Neural cell (in vitro differentiated cells): ENCODE measurements around the gene CROT. TPM values are rescaled to one million over a fixed set of nuclear protein-coding genes. Genes with fewer than 3 reads are reported as not detected.

Experiments
- H2AFZ ChIP-seq: fragments of 200-600, 300-800 bp; sonication (generic), shearing (Covaris generic); 2 replicates; pipeline ENCODE4 v1.6.0; 2014; ENCODE audit warnings: low read depth, mild to moderate bottlenecking, antibody characterized with exemption, low read length, moderate library complexity
- H3F3A ChIP-seq: fragments of 200-600 bp; shearing (Covaris generic); 2 replicates; pipeline ENCODE4 v1.6.1; 2016; ENCODE audit warnings: mild to moderate bottlenecking, moderate library complexity, mixed read lengths, antibody characterized with exemption, low read length; ENCODE audit not compliant: insufficient read depth, poor library complexity, severe bottlenecking
- H3K27ac ChIP-seq: fragments of 200-600, 300-800 bp; sonication (generic), shearing (Covaris generic); 2 replicates; pipeline ENCODE4 v1.5.1; 2014; ENCODE audit warnings: mild to moderate bottlenecking, low read length, moderate library complexity
- H3K27me3 ChIP-seq: fragments of 300-800, 200-600 bp; sonication (generic), shearing (Covaris generic); 2 replicates; pipeline ENCODE4 v1.6.0; 2014; ENCODE audit warnings: mild to moderate bottlenecking, low read depth, low read length, moderate library complexity; ENCODE audit not compliant: insufficient read depth
- H3K36me3 ChIP-seq: fragments of 300-800, 200-600 bp; sonication (generic), shearing (Covaris generic); 2 replicates; pipeline ENCODE4 v1.5.1; 2014; ENCODE audit warnings: mild to moderate bottlenecking, antibody characterized with exemption, low read length, moderate library complexity; ENCODE audit not compliant: insufficient read depth
- H3K4me2 ChIP-seq: fragments of 300-800, 200-600 bp; sonication (generic), shearing (Covaris generic); 2 replicates; pipeline ENCODE4 v1.6.0; 2014; ENCODE audit warnings: mild to moderate bottlenecking, low read length
- H3K4me3 ChIP-seq: fragments of 300-800, 200-600 bp; sonication (generic), shearing (Covaris generic); 2 replicates; pipeline ENCODE4 v1.5.1; 2014; ENCODE audit warnings: mild to moderate bottlenecking, low read length, moderate library complexity
- H3K79me2 ChIP-seq: fragments of 200-600 bp; shearing (Covaris generic); replicated peaks from 2 replicates; pipeline ENCODE4 v1.6.0; 2014; ENCODE audit warnings: mild to moderate bottlenecking, low read length, moderate library complexity; ENCODE audit not compliant: insufficient read depth
- H3K9ac ChIP-seq: fragments of 300-800, 200-600 bp; sonication (generic), shearing (Covaris generic); 2 replicates; pipeline ENCODE4 v1.6.1; 2016; ENCODE audit warnings: mild to moderate bottlenecking, low read length, mixed read lengths
- H3K9me2 ChIP-seq: fragments of 200-600 bp; shearing (Covaris generic); 2 replicates; pipeline ENCODE4 v1.6.1; 2016; ENCODE audit warnings: mild to moderate bottlenecking, low read length, mixed read lengths; ENCODE audit not compliant: insufficient read depth
- H3K9me3 ChIP-seq: fragments of 200-600, 300-800 bp; sonication (generic), shearing (Covaris generic); 2 replicates; pipeline ENCODE4 v1.6.1; 2016; ENCODE audit warnings: mild to moderate bottlenecking, mixed run types, low read length, moderate library complexity, mixed read lengths
- H4K20me1 ChIP-seq: fragments of 200-600 bp; shearing (Covaris generic); 2 replicates; pipeline ENCODE4 v1.6.1; 2016; ENCODE audit warnings: mild to moderate bottlenecking, mixed run types; ENCODE audit not compliant: insufficient read depth
- CTCF ChIP-seq: fragments of 450-650 bp; IDR thresholded peaks from 2 replicates; pipeline ENCODE4 v1.5.1; 2014; ENCODE audit warnings: antibody characterized with exemption, mild to moderate bottlenecking, moderate library complexity; ENCODE audit not compliant: poor library complexity, severe bottlenecking
- EP300 ChIP-seq: fragments of 450-650 bp; conservative IDR thresholded peaks from 2 replicates; pipeline ENCODE4 v1.6.1; 2014; ENCODE audit warnings: antibody characterized with exemption, mild to moderate bottlenecking, moderate library complexity; ENCODE audit not compliant: poor library complexity, severe bottlenecking
- EZH2 ChIP-seq: fragments of 200-600, 300-800 bp; shearing (Covaris generic), sonication (generic); IDR thresholded peaks from 2 replicates; pipeline ENCODE4 v1.6.1; 2014; ENCODE audit warnings: antibody characterized with exemption, low read length, borderline replicate concordance, mild to moderate bottlenecking; ENCODE audit not compliant: insufficient read depth, poor library complexity, severe bottlenecking
- MXI1 ChIP-seq: fragments of 450-650 bp; conservative IDR thresholded peaks from 2 replicates; pipeline ENCODE4 v1.6.1; 2014; ENCODE audit warnings: antibody characterized with exemption, mild to moderate bottlenecking; ENCODE audit not compliant: poor library complexity, severe bottlenecking
- POLR2AphosphoS5 ChIP-seq: IDR thresholded peaks from 2 replicates; pipeline ENCODE4 v1.6.1; 2012
- RAD21 ChIP-seq: fragments of 450-650 bp; conservative IDR thresholded peaks from 2 replicates; pipeline ENCODE4 v1.6.1; 2014; ENCODE audit warnings: antibody characterized with exemption, mild to moderate bottlenecking, moderate library complexity
- REST ChIP-seq: IDR thresholded peaks from 2 replicates; pipeline ENCODE4 v1.6.1; 2012; ENCODE audit warnings: borderline replicate concordance
- SMC3 ChIP-seq: fragments of 450-650 bp; conservative IDR thresholded peaks from 2 replicates; pipeline ENCODE4 v1.6.1; 2014; ENCODE audit warnings: antibody characterized with exemption, mild to moderate bottlenecking, moderate library complexity; ENCODE audit not compliant: poor library complexity
- TAF1 ChIP-seq: IDR thresholded peaks from 2 replicates; pipeline ENCODE4 v1.6.1; 2012; ENCODE audit warnings: low read depth
- polyA plus RNA-seq: library from polyadenylated mRNA; depleted of rRNA; stranded (reverse); fragments of >200 nt; gene quantifications from 2 replicates; pipeline ENCODE4 v1.2.3, GENCODE V29; 2014

The CROT gene
- polyA plus RNA-seq, 1 donor from 2014 or later = 20.6 TPM

- Histone ChIP-seq H3K9me3 (no peaks in the 10 kb centered on the region), H4K20me1 (no peaks in the 10 kb centered on the region), H3K27me3 (no peaks in the 10 kb centered on the region), H3K4me2 (no peak overlapping the region), H3K36me3 (no peaks in the 10 kb centered on the region), H2AFZ (no peak overlapping the region), H3K27ac (no peak overlapping the region), H3K4me3 (no peak overlapping the region), H3F3A (no peaks in the 10 kb centered on the region), H3K9me2 (no peaks in the 10 kb centered on the region), H3K79me2 (no peaks in the 10 kb centered on the region), H3K9ac (no peak overlapping the region)
- no peak for TF ChIP-seq RAD21
- no peak for TF ChIP-seq EP300
- TF ChIP-seq REST = no peak
- no peak for TF ChIP-seq TAF1
- no peak for TF ChIP-seq MXI1
- TF ChIP-seq CTCF = no peak
- TF ChIP-seq EZH2 = no peak
- TF ChIP-seq POLR2AphosphoS5 = no peak
- no peak for TF ChIP-seq SMC3
These were observed 74.7 kb downstream of the CROT start for GRCh38 chr7:87420173-87420572.

- Histone ChIP-seq H2AFZ (no peak overlapping the region), H4K20me1 (no peaks in the 10 kb centered on the region), H3F3A (no peaks in the 10 kb centered on the region), H3K4me2 (no peak overlapping the region), H3K27me3 (no peaks in the 10 kb centered on the region), H3K36me3 (no peaks in the 10 kb centered on the region), H3K79me2 (no peaks in the 10 kb centered on the region), H3K9ac (no peak overlapping the region), H3K9me2 (no peaks in the 10 kb centered on the region), H3K4me3 (no peak overlapping the region), H3K27ac (no peak overlapping the region), H3K9me3 (no peaks in the 10 kb centered on the region)
- no peak for TF ChIP-seq EZH2
- TF ChIP-seq REST = no peak
These were observed 78.6 kb downstream of the CROT start for GRCh38 chr7:87424075-87424474.
